ENCODE data around the gene TDRD9. TPM values are rescaled to one million over a fixed set of nuclear protein-coding genes. Genes with fewer than 3 reads are reported as not detected.

Gene TDRD9
- total RNA-seq, 6 experiments from 2014 or later = 0.31 to 0.86 (median 0.43) TPM; not detected in 1

GRCh38 chr14:104099096-104100041 lies 171.1 kb downstream of the TDRD9 start:
- ATAC-seq (no peak), DNase-seq (peak; percentile 16 to 50 (median 42))
- Histone ChIP-seq H3K4me3 (no peak overlapping the region), H3K9me3 (no peaks in the 10 kb centered on the region), H3K27ac (no peak overlapping the region), H3K4me1 (no peaks in the 10 kb centered on the region), H3K36me3 (peaks cover 0 to 8% (median 0%) of the 10 kb centered on the region in 4 donors), H3K27me3 (no peaks in the 10 kb centered on the region)
- WGBS (ENCODE audit: insufficient coverage, low coverage, low lambda C conversion rate, missing lambda C conversion rate) = no CpG with 5 or more reads among the region's 26 CpGs
- intact Hi-C loops (cut with DNase I) = no loop called here
- no peak for TF ChIP-seq POLR2A (IDR thresholded peaks at IDR 0.05)
- TF ChIP-seq CTCF (IDR thresholded peaks at IDR 0.05) = no peak

GRCh38 chr14:104100171-104101085 lies 172.2 kb downstream of the TDRD9 start:
- Histone ChIP-seq H3K27ac (no peak overlapping the region), H3K27me3 (no peaks in the 10 kb centered on the region), H3K4me3 (no peak overlapping the region), H3K4me1 (no peaks in the 10 kb centered on the region), H3K36me3 (peaks cover 0 to 8% (median 0%) of the 10 kb centered on the region in 4 donors), H3K9me3 (no peaks in the 10 kb centered on the region)
- DNase-seq = peak; percentile 16 to 51 (median 45)
- ATAC-seq = no peak
- no peak for TF ChIP-seq CTCF (IDR thresholded peaks at IDR 0.05)
- no peak for TF ChIP-seq POLR2A (IDR thresholded peaks at IDR 0.05)
- intact Hi-C loops (cut with DNase I) = no loop called here
- WGBS (ENCODE audit: insufficient coverage, low coverage, low lambda C conversion rate, missing lambda C conversion rate) = 80% methylated on average over 1 of the region's 23 CpGs

GRCh38 chr14:104101086-104101621 lies 172.9 kb downstream of the TDRD9 start:
- DNase-seq (peak; percentile 20 to 50 (median 47)), ATAC-seq (no peak)
- H3K4me3 ChIP-seq = no peak overlapping the region
- intact Hi-C loops (cut with DNase I) = no loop called here
- H3K36me3 ChIP-seq = peaks cover 0 to 8% (median 0%) of the 10 kb centered on the region in 4 donors
- TF ChIP-seq POLR2A (IDR thresholded peaks at IDR 0.05) (no peak), CTCF (IDR thresholded peaks at IDR 0.05) (no peak)
- no peaks in the 10 kb centered on the region for H3K9me3 ChIP-seq
- WGBS (ENCODE audit: insufficient coverage, low coverage, low lambda C conversion rate, missing lambda C conversion rate) = no CpG with 5 or more reads among the region's 16 CpGs
- no peak overlapping the region for H3K27ac ChIP-seq
- no peaks in the 10 kb centered on the region for H3K27me3 ChIP-seq
- H3K4me1 ChIP-seq = no peaks in the 10 kb centered on the region

- H3K9me3 ChIP-seq = no peaks in the 10 kb centered on the region
- peaks cover 0 to 8% (median 0%) of the 10 kb centered on the region in 4 donors for H3K36me3 ChIP-seq
- H3K27me3 ChIP-seq = no peaks in the 10 kb centered on the region
- no peak for ATAC-seq
- intact Hi-C loops (cut with DNase I) = no loop called here
- H3K27ac ChIP-seq = no peak overlapping the region
- peak; percentile 13 to 48 (median 38) for DNase-seq
- TF ChIP-seq CTCF (IDR thresholded peaks at IDR 0.05) = no peak
- TF ChIP-seq POLR2A (IDR thresholded peaks at IDR 0.05) = no peak
- no peak overlapping the region for H3K4me3 ChIP-seq
- no peaks in the 10 kb centered on the region for H3K4me1 ChIP-seq
- 88% methylated on average over 4 of the region's 16 CpGs for WGBS (ENCODE audit: insufficient coverage, low coverage, low lambda C conversion rate, missing lambda C conversion rate)
These were observed 173.5 kb downstream of the TDRD9 start for GRCh38 chr14:104101651-104102281.
